ENCODE results near the gene RADIL. TPM values are rescaled to one million over a fixed set of nuclear protein-coding genes. Genes with fewer than 3 reads are reported as not detected.
"Not testable (repeated sequence)": the region's sequence is repeated elsewhere in the genome, so short reads cannot be mapped to it uniquely, and the experiment has no call there.

RADIL gene
- total and polyA plus RNA-seq, 3 experiments from 2014 or later = 0.04 to 0.20 TPM; not detected in 1

GRCh38 chr7:4797858-4798705 is 85.4 kb downstream of the RADIL start:
- ChIA-PET POLR2A (no interaction called here), CTCF (interaction anchor here (1.1 to 4.1 kb wide), 6 partner anchors 9 to 291 kb away, joined by 3 to 42 read pairs (median 5); no protein-coding TSS in a partner anchor)
- H3K4me3 Mint-ChIP-seq = no peak overlapping the region

GRCh38 chr7:4796453-4796852 is 87.1 kb downstream of the RADIL start:
- Mint-ChIP-seq H3K36me3 (peaks cover 0 to 4% (median 0%) of the 10 kb centered on the region in 3 donors), H3K4me1 (peaks cover 1 to 14% (median 5%) of the 10 kb centered on the region in 3 donors), H3K4me3 (no peak overlapping the region), H3K9me3 (no peaks in the 10 kb centered on the region), H3K27me3 (no peaks in the 10 kb centered on the region), H3K27ac (no peak overlapping the region)
- no peak overlapping the region for H3K4me3 ChIP-seq (ENCODE audit: low read length)
- H3K9me3 ChIP-seq (ENCODE audit: low read length) = no peaks in the 10 kb centered on the region
- H3K27me3 ChIP-seq (ENCODE audit: insufficient read depth, low read length, poor library complexity, severe bottlenecking) = no peaks in the 10 kb centered on the region
- POLR2A ChIA-PET = no interaction called here
- no peak overlapping the region for H3K27ac ChIP-seq (ENCODE audit: low read depth, low read length)
- no peaks in the 10 kb centered on the region for H3K4me1 ChIP-seq (ENCODE audit: insufficient read depth, low read length)
- CTCF ChIA-PET = interaction anchor here (1.3 to 4.1 kb wide), 4 partner anchors 13 to 292 kb away, joined by 3 to 42 read pairs (median 5); partner anchors contain the start of gene AP5Z1
- no peak for DNase-seq
- H3K36me3 ChIP-seq (ENCODE audit: insufficient read depth, low read length) = no peaks in the 10 kb centered on the region

More at GRCh38 chr7:4797858-4798705, 85.4 kb downstream of the RADIL start:
- no peak overlapping the region for H3K27ac Mint-ChIP-seq
- Histone ChIP-seq H3K27me3 (ENCODE audit: insufficient read depth, low read length, poor library complexity, severe bottlenecking) (no peaks in the 10 kb centered on the region), H3K36me3 (ENCODE audit: insufficient read depth, low read length) (no peaks in the 10 kb centered on the region), H3K9me3 (ENCODE audit: low read length) (no peaks in the 10 kb centered on the region), H3K4me1 (ENCODE audit: insufficient read depth, low read length) (no peaks in the 10 kb centered on the region), H3K27ac (ENCODE audit: low read depth, low read length) (no peak overlapping the region), H3K4me3 (ENCODE audit: low read length) (no peak overlapping the region)
- no peaks in the 10 kb centered on the region for H3K36me3 Mint-ChIP-seq
- DNase-seq = peak in 4 of 5 donors; percentile 38 to 61 (median 48)
- no peaks in the 10 kb centered on the region for H3K9me3 Mint-ChIP-seq
- no peaks in the 10 kb centered on the region for H3K27me3 Mint-ChIP-seq
- H3K4me1 Mint-ChIP-seq = peaks cover 0 to 11% (median 5%) of the 10 kb centered on the region in 3 donors

DNA sequence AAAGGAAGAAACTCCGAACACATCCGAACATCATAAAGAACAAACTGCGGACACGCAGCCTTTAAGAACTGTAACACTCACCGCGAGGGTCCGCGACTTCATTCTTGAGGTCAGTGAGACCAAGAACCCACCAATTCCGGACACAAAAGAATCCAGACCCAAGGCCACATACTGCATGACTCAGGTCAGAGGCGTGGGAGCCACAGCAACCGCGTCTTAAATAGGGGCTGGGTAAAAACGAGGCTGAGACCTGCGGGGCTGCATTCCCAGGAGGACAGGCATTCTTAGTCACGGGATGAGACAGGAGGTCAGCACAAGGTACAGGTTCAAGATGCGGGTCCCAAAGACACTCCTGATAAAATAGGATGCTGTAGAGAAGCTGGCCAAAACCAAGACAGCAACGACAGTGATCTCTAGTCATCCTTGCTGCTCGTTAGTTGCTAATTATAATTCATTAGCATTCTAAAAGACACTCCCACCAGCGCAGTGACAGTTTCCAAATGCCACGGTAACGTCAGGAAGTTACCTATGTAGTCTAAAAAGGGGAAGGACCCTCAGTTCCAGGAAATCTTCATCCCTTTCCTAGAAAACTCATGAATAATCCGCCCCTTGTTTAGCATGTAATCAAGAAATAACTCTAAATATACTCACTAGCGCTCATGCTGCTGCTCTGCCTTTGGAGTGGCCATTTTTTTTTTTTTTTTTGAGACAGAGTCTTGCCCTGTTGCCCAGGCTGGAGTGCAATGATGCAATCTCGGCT is 88.7 kb downstream of the RADIL start:
- H3K27ac Mint-ChIP-seq = no peak overlapping the region
- POLR2A ChIA-PET = no interaction called here

DNA sequence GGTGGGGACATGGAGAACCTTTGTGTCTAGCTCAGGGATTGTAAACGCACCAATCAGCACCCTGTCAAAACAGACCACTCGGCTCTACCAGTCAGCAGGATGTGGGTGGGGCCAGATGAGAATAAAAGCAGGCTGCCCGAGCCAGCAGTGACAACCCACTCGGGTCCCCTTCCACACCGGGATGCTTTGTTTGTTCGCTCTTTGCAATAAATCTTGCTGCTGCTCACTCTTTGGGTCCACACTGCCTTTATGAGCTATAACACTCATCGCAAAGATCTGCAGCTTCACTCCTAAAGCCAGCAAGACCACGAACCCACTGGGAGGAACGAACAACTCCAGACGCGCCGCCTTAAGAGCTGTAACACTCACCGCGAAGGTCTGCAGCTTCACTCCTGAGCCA is 89.3 kb downstream of the RADIL start:
- H3K27ac Mint-ChIP-seq; DNase-seq; CTCF ChIA-PET; H3K4me1 ChIP-seq (ENCODE audit: insufficient read depth, low read length); H3K36me3 ChIP-seq (ENCODE audit: insufficient read depth, low read length); H3K9me3 ChIP-seq (ENCODE audit: low read length); H3K27me3 Mint-ChIP-seq; H3K4me3 ChIP-seq (ENCODE audit: low read length); H3K27me3 ChIP-seq (ENCODE audit: insufficient read depth, low read length, poor library complexity, severe bottlenecking); H3K9me3 Mint-ChIP-seq; POLR2A ChIA-PET; H3K27ac ChIP-seq (ENCODE audit: low read depth, low read length): not testable (repeated sequence)
- peaks cover 0 to 15% (median 1%) of the 10 kb centered on the region in 3 donors for H3K4me1 Mint-ChIP-seq
- H3K4me3 Mint-ChIP-seq = peak overlapping the region in 1 of 7 donors; percentile 37
- peaks cover 0 to 22% (median 0%) of the 10 kb centered on the region in 3 donors for H3K36me3 Mint-ChIP-seq

More for the DNA sequence above, 88.7 kb downstream of the RADIL start:
- Mint-ChIP-seq H3K4me1 (peaks cover 0 to 15% (median 1%) of the 10 kb centered on the region in 3 donors), H3K4me3 (no peak overlapping the region), H3K27me3 (no peaks in the 10 kb centered on the region), H3K36me3 (peaks cover 0 to 20% (median 0%) of the 10 kb centered on the region in 3 donors), H3K9me3 (no peaks in the 10 kb centered on the region)
- CTCF ChIA-PET = interaction anchor here (1.3 kb wide), 1 partner anchor 89 kb away, joined by 4 read pairs; the partner anchor contains the start of gene RADIL
- no peaks in the 10 kb centered on the region for H3K4me1 ChIP-seq (ENCODE audit: insufficient read depth, low read length)
- H3K36me3 ChIP-seq (ENCODE audit: insufficient read depth, low read length) = no peaks in the 10 kb centered on the region
- H3K9me3 ChIP-seq (ENCODE audit: low read length) = no peaks in the 10 kb centered on the region
- H3K4me3 ChIP-seq (ENCODE audit: low read length) = no peak overlapping the region
- DNase-seq = no peak
- H3K27me3 ChIP-seq (ENCODE audit: insufficient read depth, low read length, poor library complexity, severe bottlenecking) = no peaks in the 10 kb centered on the region
- no peak overlapping the region for H3K27ac ChIP-seq (ENCODE audit: low read depth, low read length)

- Mint-ChIP-seq H3K36me3 (peaks cover 0 to 29% (median 0%) of the 10 kb centered on the region in 3 donors), H3K4me1 (peaks cover 0 to 15% (median 1%) of the 10 kb centered on the region in 3 donors), H3K4me3 (peak overlapping the region in 1 of 7 donors; percentile 9)
- H3K4me3 ChIP-seq (ENCODE audit: low read length); H3K36me3 ChIP-seq (ENCODE audit: insufficient read depth, low read length); DNase-seq; H3K9me3 Mint-ChIP-seq; H3K27me3 Mint-ChIP-seq; H3K27ac Mint-ChIP-seq; H3K27ac ChIP-seq (ENCODE audit: low read depth, low read length); H3K4me1 ChIP-seq (ENCODE audit: insufficient read depth, low read length); H3K9me3 ChIP-seq (ENCODE audit: low read length); H3K27me3 ChIP-seq (ENCODE audit: insufficient read depth, low read length, poor library complexity, severe bottlenecking): not testable (repeated sequence)
- POLR2A ChIA-PET = interaction anchor here (1.9 kb wide), 1 partner anchor 18 kb away, joined by 10 read pairs; the partner anchor contains the start of gene AP5Z1
- CTCF ChIA-PET = interaction anchor here (0.7 to 2.4 kb wide), 5 partner anchors 14 to 181 kb away, joined by 3 to 16 read pairs (median 4); partner anchors contain the start of gene AP5Z1
These were observed 90.0 kb downstream of the RADIL start for GRCh38 chr7:4793385-4793993.

GRCh38 chr7:4792537-4793126 is 90.9 kb downstream of the RADIL start:
- CTCF ChIA-PET = interaction anchor here (0.7 to 2.4 kb wide), 9 partner anchors 9 to 293 kb away, joined by 3 to 16 read pairs (median 4); partner anchors contain the start of gene AP5Z1
- POLR2A ChIA-PET = interaction anchor here (1.9 kb wide), 1 partner anchor 17 kb away, joined by 10 read pairs; the partner anchor contains the start of gene AP5Z1
- Histone ChIP-seq H3K4me3 (ENCODE audit: low read length) (peak overlapping the region; percentile 19), H3K9me3 (ENCODE audit: low read length) (no peaks in the 10 kb centered on the region), H3K27me3 (ENCODE audit: insufficient read depth, low read length, poor library complexity, severe bottlenecking) (no peaks in the 10 kb centered on the region), H3K27ac (ENCODE audit: low read depth, low read length) (no peak overlapping the region), H3K4me1 (ENCODE audit: insufficient read depth, low read length) (no peaks in the 10 kb centered on the region), H3K36me3 (ENCODE audit: insufficient read depth, low read length) (peaks cover 3% of the 10 kb centered on the region)
- Mint-ChIP-seq H3K27ac (no peak overlapping the region), H3K27me3 (no peaks in the 10 kb centered on the region), H3K4me1 (peaks cover 0 to 15% (median 1%) of the 10 kb centered on the region in 3 donors), H3K36me3 (peaks cover 0 to 37% (median 0%) of the 10 kb centered on the region in 3 donors), H3K4me3 (peak overlapping the region in 1 of 7 donors; percentile 66), H3K9me3 (no peaks in the 10 kb centered on the region)
- peak in 1 of 5 donors; percentile 22 for DNase-seq

Data from CD8-positive, alpha-beta memory T cell (primary cell).